ENCODE results near the gene CES4A.
A peak's percentile ranks its signal among the peaks of the same experiment; 100 is the strongest.

DNA sequence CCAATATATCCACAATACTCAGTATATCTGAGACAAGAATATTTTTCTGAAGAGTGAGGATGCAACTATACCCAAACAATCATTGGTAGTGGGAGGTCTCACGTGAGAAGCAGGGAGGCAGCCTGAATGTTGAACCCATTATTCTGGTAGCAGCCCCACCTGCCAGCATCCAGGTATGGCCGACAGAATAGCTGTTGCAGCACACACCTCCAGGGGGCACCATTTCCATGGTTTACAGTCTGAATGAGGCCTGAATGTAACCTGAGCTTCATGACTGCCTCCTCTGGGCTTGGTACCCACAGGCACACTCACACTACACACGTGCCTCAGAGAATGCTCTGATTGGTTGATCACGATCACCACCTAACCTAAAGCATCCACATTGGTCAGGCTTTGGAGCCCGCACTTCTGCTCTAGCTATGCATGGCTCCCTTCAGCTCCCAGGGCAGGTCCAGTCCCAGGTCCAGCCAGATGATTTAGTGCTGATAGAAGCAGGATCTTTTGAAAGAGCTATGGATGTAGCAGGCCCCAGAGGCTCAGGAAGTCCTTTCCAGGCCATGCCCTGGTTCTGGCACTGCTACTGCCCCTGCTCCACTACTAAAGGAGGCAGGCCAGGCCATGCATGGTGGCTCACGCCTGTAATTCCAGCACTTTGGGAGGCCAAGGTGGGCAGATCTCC, 29.6 kb downstream of the CES4A start:
- TF ChIP-seq, protein P1, sequence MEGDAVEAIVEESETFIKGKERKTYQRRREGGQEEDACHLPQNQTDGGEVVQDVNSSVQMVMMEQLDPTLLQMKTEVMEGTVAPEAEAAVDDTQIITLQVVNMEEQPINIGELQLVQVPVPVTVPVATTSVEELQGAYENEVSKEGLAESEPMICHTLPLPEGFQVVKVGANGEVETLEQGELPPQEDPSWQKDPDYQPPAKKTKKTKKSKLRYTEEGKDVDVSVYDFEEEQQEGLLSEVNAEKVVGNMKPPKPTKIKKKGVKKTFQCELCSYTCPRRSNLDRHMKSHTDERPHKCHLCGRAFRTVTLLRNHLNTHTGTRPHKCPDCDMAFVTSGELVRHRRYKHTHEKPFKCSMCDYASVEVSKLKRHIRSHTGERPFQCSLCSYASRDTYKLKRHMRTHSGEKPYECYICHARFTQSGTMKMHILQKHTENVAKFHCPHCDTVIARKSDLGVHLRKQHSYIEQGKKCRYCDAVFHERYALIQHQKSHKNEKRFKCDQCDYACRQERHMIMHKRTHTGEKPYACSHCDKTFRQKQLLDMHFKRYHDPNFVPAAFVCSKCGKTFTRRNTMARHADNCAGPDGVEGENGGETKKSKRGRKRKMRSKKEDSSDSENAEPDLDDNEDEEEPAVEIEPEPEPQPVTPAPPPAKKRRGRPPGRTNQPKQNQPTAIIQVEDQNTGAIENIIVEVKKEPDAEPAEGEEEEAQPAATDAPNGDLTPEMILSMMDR (optimal IDR thresholded peaks at IDR 0.05 in 1 of 3, IDR thresholded peaks at IDR 0.05 in 1 of 3, conservative IDR thresholded peaks at IDR 0.05 in 1 of 3; ENCODE audit: extremely low read depth in 1 of 3, insufficient read depth in 2 of 3, low read length in 3 of 3), result peak; percentile 75 to 99 (median 98)
- TF ChIP-seq EZH2 (IDR thresholded peaks at IDR 0.05; ENCODE audit: low read length), result no peak
